ENCODE data around the gene CYLC2.

CYLC2 gene

GRCh38 chr9:102995033-102995432, at the start of gene CYLC2:
Gene CYLC2 (plus strand): TSS chr9:102995333. CDS start chr9:102995381, 48 bp downstream.
- no peak for DNase-seq

- no peak for DNase-seq
Observed at GRCh38 chr9:102950346-102950745, 44.8 kb upstream of the CYLC2 start.

- no peak for DNase-seq
Observed at GRCh38 chr9:102966999-102967398, 28.1 kb upstream of the CYLC2 start.

- DNase-seq = no peak
Observed at GRCh38 chr9:102967979-102968378, 27.2 kb upstream of the CYLC2 start.

GRCh38 chr9:102972780-102973179, 22.4 kb upstream of the CYLC2 start:
- DNase-seq = no peak

GRCh38 chr9:102974530-102974929, 20.6 kb upstream of the CYLC2 start:
- no peak for DNase-seq

GRCh38 chr9:102975251-102975650, 19.9 kb upstream of the CYLC2 start:
- DNase-seq = no peak

- no peak for DNase-seq
Observed at GRCh38 chr9:102985162-102985895, 9.8 kb upstream of the CYLC2 start.

GRCh38 chr9:102986425-102986824, 8.7 kb upstream of the CYLC2 start:
- no peak for DNase-seq

GRCh38 chr9:103003689-103004088, 8.6 kb downstream of the CYLC2 start:
- no peak for DNase-seq

- no peak for DNase-seq
Observed at GRCh38 chr9:103014242-103014641, 19.1 kb downstream of the CYLC2 start.

GRCh38 chr9:103025796-103026195, 30.7 kb downstream of the CYLC2 start:
- no peak for DNase-seq

GRCh38 chr9:103037508-103038477, 42.7 kb downstream of the CYLC2 start:
- no peak for DNase-seq

GRCh38 chr9:103041961-103042360, 46.8 kb downstream of the CYLC2 start:
- no peak for DNase-seq
